HEK293 (cell line): ENCODE measurements around the gene WDR82.
A peak's percentile ranks its signal among the peaks of the same experiment; 100 is the strongest.

Experiments
- CTCF ChIA-PET: fragments of 350-600 bp; formaldehyde crosslinking; extraction: SDS; loops from one replicate; lab custom pipeline; 2021; ENCODE audit warnings: antibody characterized with exemption; lab: Yijun Ruan, JAX
- POLR2A ChIA-PET: fragments of 300-600 bp; formaldehyde crosslinking; extraction: SDS; loops from one replicate; lab custom pipeline; 2020; ENCODE audit warnings: antibody characterized with exemption, inconsistent platforms; lab: Yijun Ruan, JAX
- H3K27ac ChIP-seq: fragments of 200-500 bp; sonication (Bioruptor generic); 2 replicates; pipeline ENCODE4 v1.5.1; 2014; ENCODE audit warnings: low read depth, low read length, control low read depth, inconsistent platforms; ENCODE audit errors: extremely low read depth
- H3K36me3 ChIP-seq, 2 experiments: fragments of 200-500 bp in 1 of 2; sonication (Bioruptor generic) in 1 of 2; 1 replicate in 1 of 2; 2 replicates in 1 of 2; pipeline ENCODE4 v1.5.1; 2014 to 2017; ENCODE audit warnings: inconsistent platforms in 2 of 2, low read length in 2 of 2; ENCODE audit not compliant: control insufficient read depth in 2 of 2, insufficient read depth in 1 of 2
- H3K4me1 ChIP-seq: fragments of 200-500 bp; sonication (Bioruptor generic); 2 replicates; pipeline ENCODE4 v1.5.1; 2014; ENCODE audit warnings: mild to moderate bottlenecking, low read length, inconsistent platforms; ENCODE audit not compliant: control insufficient read depth, insufficient read depth
- H3K4me3 ChIP-seq: 2 replicates; pipeline ENCODE4 v1.5.1; 2011; ENCODE audit warnings: low read depth, mild to moderate bottlenecking, control low read depth, low read length, moderate library complexity
- H3K9me3 ChIP-seq: fragments of 200-500 bp; sonication (Bioruptor generic); 2 replicates; pipeline ENCODE4 v1.5.1; 2014; ENCODE audit warnings: low read depth, low read length, inconsistent platforms; ENCODE audit not compliant: control insufficient read depth, insufficient read depth
- EGR2 ChIP-seq: fragments of 450-650 bp; formaldehyde crosslinking; IDR thresholded peaks from 2 replicates; pipeline ENCODE4 v1.5.1; 2016; ENCODE audit warnings: low read depth, missing biosample characterization, missing genetic modification characterization
- GLI4 ChIP-seq: fragments of 450-650 bp; formaldehyde crosslinking; IDR thresholded peaks from 2 replicates; pipeline ENCODE4 v1.5.1; 2016; ENCODE audit warnings: missing biosample characterization, missing genetic modification characterization
- GLIS1 ChIP-seq: fragments of 450-650 bp; formaldehyde crosslinking; IDR thresholded peaks from 2 replicates; pipeline ENCODE4 v1.5.1; 2016; ENCODE audit warnings: missing biosample characterization, missing genetic modification characterization
- KLF1 ChIP-seq: fragments of 450-650 bp; formaldehyde crosslinking; IDR thresholded peaks from 2 replicates; pipeline ENCODE4 v1.5.1; 2016; ENCODE audit warnings: missing biosample characterization, missing genetic modification characterization
- MEIS1 ChIP-seq: sonication (generic); formaldehyde crosslinking; IDR thresholded peaks from 2 replicates; pipeline ENCODE4 v1.8.1; 2022; ENCODE audit warnings: missing genetic modification reagents, mild to moderate bottlenecking, borderline replicate concordance
- REST ChIP-seq: fragments of 450-650 bp; formaldehyde crosslinking; IDR thresholded peaks from 2 replicates; pipeline ENCODE4 v1.5.1; 2016; ENCODE audit warnings: missing biosample characterization, missing genetic modification characterization
- ZFHX2 ChIP-seq: fragments of 450-650 bp; formaldehyde crosslinking; conservative IDR thresholded peaks from 2 replicates; pipeline ENCODE4 v1.5.1; 2016; ENCODE audit warnings: missing biosample characterization, missing genetic modification characterization
- ZFP3 ChIP-seq: fragments of 450-650 bp; formaldehyde crosslinking; IDR thresholded peaks from 2 replicates; pipeline ENCODE4 v1.5.1; 2016; ENCODE audit warnings: low read depth, missing biosample characterization, missing genetic modification characterization
- ZIC2 ChIP-seq: fragments of 450-650 bp; formaldehyde crosslinking; IDR thresholded peaks from 2 replicates; pipeline ENCODE4 v1.5.1; 2016; ENCODE audit warnings: missing biosample characterization, missing genetic modification characterization
- ZNF157 ChIP-seq: fragments of 450-650 bp; formaldehyde crosslinking; IDR thresholded peaks from 2 replicates; pipeline ENCODE4 v1.5.1; 2016; ENCODE audit warnings: missing biosample characterization, missing genetic modification characterization
- ZNF2 ChIP-seq: fragments of 450-650 bp; formaldehyde crosslinking; IDR thresholded peaks from 2 replicates; pipeline ENCODE4 v1.5.1; 2016; ENCODE audit warnings: missing biosample characterization, missing genetic modification characterization
- ZNF26 ChIP-seq: fragments of 450-650 bp; formaldehyde crosslinking; IDR thresholded peaks from 2 replicates; pipeline ENCODE4 v1.5.1; 2016; ENCODE audit warnings: missing biosample characterization, missing genetic modification characterization
- ZNF302 ChIP-seq: fragments of 450-650 bp; formaldehyde crosslinking; IDR thresholded peaks from 2 replicates; pipeline ENCODE4 v1.5.1; 2016; ENCODE audit warnings: missing biosample characterization, missing genetic modification characterization, low read depth
- ZNF398 ChIP-seq: fragments of 450-650 bp; formaldehyde crosslinking; IDR thresholded peaks from 2 replicates; pipeline ENCODE4 v1.5.1; 2017; ENCODE audit warnings: missing biosample characterization, missing genetic modification characterization
- ZNF555 ChIP-seq: fragments of 450-650 bp; formaldehyde crosslinking; conservative IDR thresholded peaks from 2 replicates; pipeline ENCODE4 v1.5.1; 2017; ENCODE audit warnings: missing biosample characterization, mild to moderate bottlenecking, missing genetic modification characterization, inconsistent platforms
- ZNF558 ChIP-seq: fragments of 450-650 bp; formaldehyde crosslinking; IDR thresholded peaks from 2 replicates; pipeline ENCODE4 v1.5.1; 2016; ENCODE audit warnings: missing biosample characterization, missing genetic modification characterization

WDR82 gene

GRCh38 chr3:52299247-52299878 lies 20.9 kb upstream of the WDR82 start:
- CTCF ChIA-PET: interaction anchor here (0.6 to 2.8 kb wide), 3 partner anchors 8 to 62 kb away, joined by 3 to 14 read pairs (median 4); no protein-coding TSS in a partner anchor
- no peaks in the 10 kb centered on the region for H3K36me3 ChIP-seq
- no peaks in the 10 kb centered on the region for H3K9me3 ChIP-seq
- H3K27ac ChIP-seq: no peak overlapping the region
- H3K4me1 ChIP-seq: no peaks in the 10 kb centered on the region
- no peak overlapping the region for H3K4me3 ChIP-seq
- POLR2A ChIA-PET: interaction anchor here (1.0 kb wide), 1 partner anchor 20 kb away, joined by 3 read pairs; no protein-coding TSS in a partner anchor
- TF ChIP-seq ZNF558 (tag by site-specific recombination) (no peak), ZNF26 (tag by site-specific recombination) (no peak), MEIS1 (CRISPR knock-in tag) (no peak), ZNF157 (tag by site-specific recombination) (no peak), KLF1 (tag by site-specific recombination) (no peak), ZNF302 (no peak)

GRCh38 chr3:52298149-52299098 lies 20.0 kb upstream of the WDR82 start:
- no peak overlapping the region for H3K27ac ChIP-seq
- no peaks in the 10 kb centered on the region for H3K36me3 ChIP-seq
- POLR2A ChIA-PET: no interaction called here

More at GRCh38 chr3:52298149-52299098, 20.0 kb upstream of the WDR82 start:
- H3K9me3 ChIP-seq: no peaks in the 10 kb centered on the region
- CTCF ChIA-PET: interaction anchor here (0.6 to 2.8 kb wide), 4 partner anchors 35 to 61 kb away, joined by 3 to 14 read pairs (median 6); no protein-coding TSS in a partner anchor
- no peaks in the 10 kb centered on the region for H3K4me1 ChIP-seq
- H3K4me3 ChIP-seq: no peak overlapping the region
- TF ChIP-seq EGR2: peak; percentile 79
- no peak for TF ChIP-seq GLI4 (tag by site-specific recombination)
- TF ChIP-seq ZIC2: peak; percentile 41; the same call in 1 of the 2 replicates
- peak; percentile 88 for TF ChIP-seq ZNF398 (tag by site-specific recombination)
- TF ChIP-seq ZNF555: no peak
- TF ChIP-seq REST (tag by site-specific recombination): no peak
- TF ChIP-seq ZNF2 (tag by site-specific recombination): no peak
- no peak for TF ChIP-seq ZFP3 (tag by site-specific recombination)
- peak; percentile 5; the same call in 1 of the 2 replicates for TF ChIP-seq GLIS1
- TF ChIP-seq ZFHX2 (tag by site-specific recombination): peak; percentile 74
